Esophagus squamous epithelium (tissue), 4 donors: ENCODE results near the gene ZCCHC13.

Experiments used
- CTCF ChIP-seq, 6 experiments: fragments of 450-650 bp in 4 of 6; fragments of 200-600 bp in 2 of 6; sonication (generic) in 2 of 6; IDR thresholded peaks; one replicate each; pipeline ENCODE4 v1.5.1; 2016 to 2019; ENCODE audit warnings: antibody characterized with exemption in 6 of 6, mild to moderate bottlenecking in 4 of 6, moderate library complexity in 4 of 6
- POLR2A ChIP-seq, 4 donors: fragments of 450-650 bp; IDR thresholded peaks; one replicate each; pipeline ENCODE4 v1.6.1; 2017; ENCODE audit warnings: antibody characterized with exemption in 4 of 4, mild to moderate bottlenecking in 4 of 4, moderate library complexity in 3 of 4

GRCh38 chrX:74318672-74319071 is 14.7 kb downstream of the ZCCHC13 start:
- no peak for TF ChIP-seq CTCF (IDR thresholded peaks at IDR 0.05)
- no peak for TF ChIP-seq POLR2A (IDR thresholded peaks at IDR 0.05)
